H1 (cell line): ENCODE data around the gene ANKRD17.

Experiments used
- CHD2 ChIP-seq: IDR thresholded peaks from 2 replicates; pipeline ENCODE4 v1.6.1; 2012; ENCODE audit warnings: low read length, improper control_type of control experiment
- EZH2 ChIP-seq: fragments of 200-600 bp; sonication (generic); IDR thresholded peaks from 2 replicates; pipeline ENCODE4 v1.7.1; 2012; ENCODE audit warnings: low read depth, mild to moderate bottlenecking, moderate library complexity, low read length, inconsistent platforms; ENCODE audit not compliant: severe bottlenecking
- POLR2AphosphoS5 ChIP-seq: IDR thresholded peaks from 2 replicates; pipeline ENCODE4 v1.6.1; 2011; ENCODE audit warnings: low read depth, low read length
- SIN3A ChIP-seq, 2 experiments: IDR thresholded peaks in 1 of 2; conservative IDR thresholded peaks in 1 of 2; 2 replicates each; pipeline ENCODE4 v1.6.1; 2011 to 2012; ENCODE audit warnings: low read length in 2 of 2, improper control_type of control experiment in 1 of 2, low read depth in 1 of 2, mild to moderate bottlenecking in 1 of 2
- TF ChIP-seq, protein P1 (sequence below), 3 experiments: IDR thresholded peaks; 1 replicate in 2 of 3; 2 replicates in 1 of 3; pipeline versions ENCODE4 v1.5.1 to v1.6.1; 2011; ENCODE audit warnings: low read length in 3 of 3, mild to moderate bottlenecking in 3 of 3, inconsistent platforms in 2 of 3, low read depth in 1 of 3, moderate library complexity in 1 of 3; ENCODE audit not compliant: insufficient read depth in 1 of 3; ENCODE audit errors: control extremely low read depth in 1 of 3

DNA sequence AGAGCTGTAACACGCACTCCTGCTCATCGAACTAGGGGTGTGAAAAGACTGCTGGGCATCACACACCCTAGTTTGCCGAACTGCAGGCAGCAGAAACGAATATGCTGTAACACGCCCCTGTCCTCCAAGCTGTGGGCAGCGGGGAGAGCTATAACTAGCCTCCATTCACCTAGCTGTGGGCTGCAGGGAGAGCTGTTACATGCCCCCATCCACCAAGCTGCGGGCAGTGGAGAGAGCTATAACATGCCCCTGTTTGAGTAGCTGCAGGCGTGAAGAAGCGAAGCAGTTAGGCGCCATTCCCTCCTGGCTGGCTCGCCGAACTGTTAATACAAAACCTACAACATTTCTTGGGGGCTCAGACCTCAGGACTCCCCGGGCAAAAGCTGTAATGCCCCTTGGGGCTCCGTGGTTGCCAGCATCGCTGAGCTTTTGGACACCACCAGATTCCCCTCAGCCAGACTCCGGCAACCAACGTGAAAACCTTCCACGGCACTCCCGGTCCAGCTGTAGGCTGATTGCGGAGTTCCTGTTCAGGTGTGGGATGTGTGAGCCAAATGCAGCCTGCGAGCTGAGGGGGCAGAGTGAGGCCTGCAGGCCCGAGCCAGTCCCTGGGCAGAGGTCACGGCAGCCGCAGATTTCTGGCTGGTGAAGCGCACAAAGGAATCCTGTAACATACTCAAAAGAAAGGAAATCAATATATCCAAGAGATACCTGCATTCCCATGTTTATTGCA lies 41.1 kb upstream of the ANKRD17 start:
- TF ChIP-seq EZH2 (no peak), SIN3A (conservative IDR thresholded peaks at IDR 0.05 in 1 of 2, IDR thresholded peaks at IDR 0.05 in 1 of 2; ENCODE audit: low read depth in 1 of 2, low read length in 2 of 2) (no peak), CHD2 (no peak), POLR2AphosphoS5 (no peak)
- TF ChIP-seq, protein P1, sequence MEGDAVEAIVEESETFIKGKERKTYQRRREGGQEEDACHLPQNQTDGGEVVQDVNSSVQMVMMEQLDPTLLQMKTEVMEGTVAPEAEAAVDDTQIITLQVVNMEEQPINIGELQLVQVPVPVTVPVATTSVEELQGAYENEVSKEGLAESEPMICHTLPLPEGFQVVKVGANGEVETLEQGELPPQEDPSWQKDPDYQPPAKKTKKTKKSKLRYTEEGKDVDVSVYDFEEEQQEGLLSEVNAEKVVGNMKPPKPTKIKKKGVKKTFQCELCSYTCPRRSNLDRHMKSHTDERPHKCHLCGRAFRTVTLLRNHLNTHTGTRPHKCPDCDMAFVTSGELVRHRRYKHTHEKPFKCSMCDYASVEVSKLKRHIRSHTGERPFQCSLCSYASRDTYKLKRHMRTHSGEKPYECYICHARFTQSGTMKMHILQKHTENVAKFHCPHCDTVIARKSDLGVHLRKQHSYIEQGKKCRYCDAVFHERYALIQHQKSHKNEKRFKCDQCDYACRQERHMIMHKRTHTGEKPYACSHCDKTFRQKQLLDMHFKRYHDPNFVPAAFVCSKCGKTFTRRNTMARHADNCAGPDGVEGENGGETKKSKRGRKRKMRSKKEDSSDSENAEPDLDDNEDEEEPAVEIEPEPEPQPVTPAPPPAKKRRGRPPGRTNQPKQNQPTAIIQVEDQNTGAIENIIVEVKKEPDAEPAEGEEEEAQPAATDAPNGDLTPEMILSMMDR (IDR thresholded peaks at IDR 0.05; ENCODE audit: control extremely low read depth in 1 of 3, insufficient read depth in 1 of 3, low read depth in 1 of 3, low read length in 3 of 3), result no peak
